Measurements from ENCODE around the gene VPS25.
"Not testable (repeated sequence)": the region's sequence is repeated elsewhere in the genome, so short reads cannot be mapped to it uniquely, and the experiment has no call there.

Gene VPS25

DNA sequence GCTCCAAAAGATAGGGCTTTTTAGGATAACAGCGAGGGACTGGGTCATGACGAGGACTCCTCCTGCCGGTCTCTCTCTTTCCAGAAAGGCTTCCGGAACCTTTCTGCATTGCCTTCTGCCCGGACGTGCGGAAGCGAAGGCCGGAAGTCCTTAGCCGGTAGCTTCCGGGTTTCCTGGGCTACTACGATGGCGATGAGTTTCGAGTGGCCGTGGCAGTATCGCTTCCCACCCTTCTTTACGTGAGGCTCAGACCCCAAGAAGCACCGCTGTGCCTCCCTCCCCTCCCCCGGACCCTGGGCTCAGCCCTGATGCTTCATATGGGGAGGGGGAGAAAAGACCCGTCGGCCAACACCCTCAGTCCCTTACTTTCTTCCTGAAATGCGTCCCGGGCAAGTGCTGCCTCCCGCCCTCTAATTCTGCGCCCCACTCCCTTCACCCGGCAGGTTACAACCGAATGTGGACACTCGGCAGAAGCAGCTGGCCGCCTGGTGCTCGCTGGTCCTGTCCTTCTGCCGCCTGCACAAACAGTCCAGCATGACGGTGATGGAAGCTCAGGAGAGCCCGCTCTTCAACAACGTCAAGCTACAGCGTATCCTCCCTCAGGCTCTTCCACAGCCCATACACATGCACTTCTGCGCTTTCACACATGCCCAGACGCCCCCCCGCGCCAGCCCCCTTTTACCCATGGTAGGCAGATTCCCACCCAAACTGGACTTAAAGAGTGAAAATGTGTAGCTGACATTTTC lies at the start of gene VPS25:
Gene VPS25, plus strand, starts transcription at position 160 of the 746 bp plus-strand sequence. Its CDS starts 27 bp downstream, at position 187.
- DNase-seq (ENCODE audit: low read depth): peak; percentile 84

DNA sequence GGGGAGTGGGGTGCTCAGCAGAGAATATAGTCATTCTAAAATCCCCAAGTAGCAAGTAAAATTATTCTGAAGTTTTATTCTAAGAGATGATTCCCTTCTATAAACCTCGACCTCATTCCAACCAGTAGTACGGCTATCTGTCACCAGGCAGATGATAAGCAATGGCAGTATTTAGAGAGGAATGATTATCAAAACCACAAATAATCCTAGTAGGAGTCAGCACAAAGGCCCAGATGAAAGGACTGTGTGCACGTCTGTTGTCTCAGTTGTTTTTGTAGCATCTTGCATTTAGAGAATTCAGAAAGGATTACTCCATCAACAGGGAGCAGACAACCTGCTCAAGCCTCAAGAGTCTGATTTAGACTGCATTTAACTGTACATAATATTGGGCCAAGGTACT lies 49.6 kb upstream of the VPS25 start:
- DNase-seq (ENCODE audit: low read depth): peak; percentile 58

DNA sequence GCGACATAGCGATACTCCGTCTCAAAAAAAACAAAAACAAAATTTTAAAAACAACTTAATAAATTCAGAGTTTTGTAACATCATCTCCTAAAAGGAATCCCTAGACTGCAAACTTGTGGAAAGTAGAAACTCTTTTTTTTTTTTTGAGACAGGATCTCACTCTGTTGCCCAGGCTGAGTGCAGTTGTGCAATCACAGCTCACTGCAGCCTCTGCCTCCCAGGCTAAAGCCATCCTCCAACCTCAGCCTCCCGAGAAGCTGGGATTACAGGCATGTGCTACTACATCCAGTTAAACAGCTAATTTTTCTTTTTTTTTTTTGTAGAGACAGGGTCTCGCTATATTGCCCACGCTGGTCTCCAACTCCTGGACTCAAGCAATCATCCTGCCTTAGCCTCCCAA lies 48.1 kb upstream of the VPS25 start:
- no peak for DNase-seq (ENCODE audit: low read depth)

DNA sequence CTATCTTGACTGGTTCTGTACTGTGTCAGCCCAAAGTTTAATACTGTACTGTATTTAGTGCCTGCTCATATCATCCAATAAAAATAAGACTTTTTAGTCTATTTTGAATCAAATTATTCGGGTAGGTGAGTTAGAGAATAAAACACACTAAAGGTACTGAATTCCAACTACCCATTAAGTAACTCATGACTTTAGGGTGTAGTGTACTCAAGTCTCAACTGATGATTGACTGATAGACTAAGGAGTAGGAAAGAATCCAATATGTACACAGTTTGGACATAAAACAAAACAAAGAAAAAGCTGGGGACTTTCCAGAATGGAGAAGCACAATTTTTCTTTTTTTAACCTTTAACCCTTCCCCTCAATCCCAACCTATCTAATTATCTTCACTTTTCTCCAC lies 32.5 kb upstream of the VPS25 start:
- no peak for DNase-seq (ENCODE audit: low read depth)

DNA sequence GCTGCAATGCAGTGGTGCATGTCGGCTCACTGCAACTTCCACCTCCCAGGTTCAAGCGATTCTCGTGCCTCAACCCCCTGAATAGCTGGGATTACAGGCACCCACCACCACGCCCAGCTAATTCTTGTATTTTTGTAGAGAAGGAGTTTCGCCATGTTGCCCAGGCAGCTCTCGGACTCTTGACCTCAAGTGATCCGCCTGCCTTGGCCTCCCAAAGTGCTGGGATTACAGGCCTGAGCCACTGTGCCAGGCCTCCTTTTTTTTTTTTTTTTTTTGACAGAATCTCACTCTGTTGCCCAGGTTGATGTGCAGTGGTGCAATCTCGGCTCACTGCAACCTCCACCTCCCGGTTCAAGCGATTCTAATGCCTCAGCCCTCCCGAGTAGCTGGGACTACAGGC lies 30.3 kb upstream of the VPS25 start:
- DNase-seq (ENCODE audit: low read depth): not testable (repeated sequence)

DNA sequence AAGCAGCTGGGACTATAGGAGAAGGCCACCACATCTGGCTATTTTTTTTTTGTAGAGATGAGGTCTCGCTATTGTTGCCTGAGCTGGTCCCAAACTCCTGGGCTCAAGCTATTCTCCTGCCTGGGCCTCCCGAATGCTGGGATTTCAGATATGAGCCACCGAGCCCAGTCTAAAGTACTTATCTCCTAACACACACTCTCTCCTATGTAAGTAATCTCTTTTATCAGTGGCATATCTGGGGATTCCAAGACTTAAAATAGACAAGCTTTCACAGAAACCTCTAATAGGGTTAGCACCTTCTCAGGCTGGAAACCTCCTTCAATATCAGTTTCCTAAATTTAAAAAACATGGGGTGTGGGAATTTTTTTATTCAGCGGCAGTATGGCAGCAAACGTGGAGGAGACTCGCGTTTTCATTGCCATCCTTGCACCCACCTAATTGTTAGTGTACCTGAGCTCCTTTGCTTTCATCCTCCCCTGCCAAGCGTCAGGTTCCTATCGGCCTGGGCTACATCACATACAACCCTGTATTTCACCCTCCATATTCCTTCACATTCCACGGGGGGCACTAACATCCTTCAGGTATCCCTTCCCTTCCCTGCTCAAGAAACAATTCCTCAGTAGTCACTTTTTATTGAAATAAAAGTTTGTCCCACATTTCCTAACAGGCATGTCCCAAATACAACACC lies 29.5 kb upstream of the VPS25 start:
- no peak for DNase-seq (ENCODE audit: low read depth)

DNA sequence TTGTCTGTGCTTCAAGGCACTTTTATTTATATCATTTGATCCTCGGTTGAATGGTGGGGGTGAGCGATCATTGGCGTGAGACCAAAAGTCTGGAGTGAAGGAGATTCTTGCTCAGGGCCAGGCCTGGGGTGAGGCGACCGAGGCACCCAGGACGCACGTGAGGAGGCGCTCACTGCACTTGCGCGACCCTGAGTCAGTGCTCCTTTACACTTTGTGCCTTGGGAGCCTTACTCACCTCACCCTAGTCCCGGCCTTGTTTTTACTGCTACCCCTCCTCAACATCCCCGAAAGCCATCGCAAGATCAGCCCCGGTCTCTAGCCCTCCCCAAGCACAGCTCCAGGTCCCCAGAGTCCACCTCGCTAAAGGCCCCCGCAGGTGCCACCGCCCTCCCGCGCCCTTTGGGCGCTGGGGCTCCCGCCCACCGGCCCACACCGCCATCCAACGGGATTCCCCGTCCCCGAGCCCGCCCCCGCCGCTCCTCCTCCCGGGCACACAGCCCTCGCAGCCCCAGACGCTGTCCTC lies 28.9 kb upstream of the VPS25 start:
- DNase-seq (ENCODE audit: low read depth): peak; percentile 34

DNA sequence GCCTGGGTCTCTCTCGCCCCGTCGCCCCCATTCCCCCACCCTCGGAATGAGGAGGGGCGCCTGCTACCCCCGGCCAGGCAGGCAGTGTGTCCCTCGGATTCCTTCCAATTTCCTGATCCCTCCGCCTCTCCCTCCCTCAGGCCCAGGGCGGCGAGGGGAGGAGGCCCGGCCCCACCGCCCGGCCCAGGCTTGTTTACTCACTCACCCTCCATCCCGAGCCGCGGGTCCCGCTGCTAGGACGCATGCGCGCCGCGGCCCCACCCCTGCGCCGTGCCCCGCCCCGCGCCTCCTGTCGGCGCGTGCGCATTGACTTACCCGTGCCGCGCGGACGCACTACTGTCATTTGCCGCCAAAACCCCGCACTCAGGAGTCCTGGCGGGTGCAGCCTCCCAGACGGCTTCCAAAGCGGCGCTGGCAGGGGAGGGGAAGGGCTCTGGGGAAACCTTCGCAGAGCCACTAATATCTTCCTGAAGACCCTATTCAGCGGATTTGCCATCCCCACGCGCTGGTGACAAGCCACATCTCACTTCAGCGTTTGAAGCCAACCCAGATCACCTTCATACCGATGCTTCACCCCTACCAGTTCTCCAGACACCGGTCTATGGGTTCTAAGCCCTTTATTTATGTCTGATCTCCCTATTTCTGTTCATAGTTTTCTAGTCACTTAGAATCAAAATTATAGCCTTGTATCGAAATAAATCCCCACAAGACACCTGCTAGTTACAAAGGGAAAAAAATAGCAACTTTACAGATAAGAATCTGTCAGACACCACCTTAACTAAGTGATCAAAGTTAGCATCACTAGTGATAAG lies 28.2 kb upstream of the VPS25 start, which contains the start of gene EZH1:
Gene EZH1, minus strand, starts transcription at position 235 of the 812 bp plus-strand sequence. CDS start 16,099 bp downstream, outside the sequence.
- peak; percentile 74 for DNase-seq (ENCODE audit: low read depth)

DNA sequence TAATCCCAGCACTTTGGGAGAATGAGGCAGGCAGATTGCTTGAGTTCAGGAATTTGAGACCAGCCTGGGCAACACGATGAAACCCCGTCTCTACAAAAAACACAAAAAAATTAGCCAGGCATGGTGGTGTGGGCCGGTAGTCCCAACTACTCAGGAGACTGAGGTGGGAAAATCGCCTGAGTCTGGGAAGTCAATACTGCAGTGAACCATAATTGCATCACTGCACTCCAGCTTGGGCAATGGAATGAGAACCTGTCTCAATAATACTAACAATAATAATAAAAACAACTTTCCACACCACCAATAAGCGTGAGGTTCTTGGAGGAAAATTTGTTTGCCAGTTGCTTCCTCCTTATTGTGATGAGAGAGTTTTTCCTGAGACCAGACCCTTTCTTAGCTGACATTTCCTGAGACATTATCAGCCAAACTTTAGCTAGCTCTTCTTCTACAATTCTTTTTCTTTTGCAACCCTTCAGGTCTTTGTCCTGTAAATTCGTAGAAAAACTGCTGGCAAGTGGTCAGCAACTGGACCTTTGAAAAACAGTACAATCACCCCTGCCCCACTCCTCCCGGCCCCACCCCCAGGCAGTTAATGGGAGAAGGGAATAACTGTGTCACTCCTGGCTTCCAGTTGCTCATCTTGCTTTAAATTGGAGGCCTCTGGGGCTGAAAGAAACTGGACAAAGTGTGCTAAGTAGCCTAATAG lies 24.9 kb upstream of the VPS25 start:
- no peak for DNase-seq (ENCODE audit: low read depth)

DNA sequence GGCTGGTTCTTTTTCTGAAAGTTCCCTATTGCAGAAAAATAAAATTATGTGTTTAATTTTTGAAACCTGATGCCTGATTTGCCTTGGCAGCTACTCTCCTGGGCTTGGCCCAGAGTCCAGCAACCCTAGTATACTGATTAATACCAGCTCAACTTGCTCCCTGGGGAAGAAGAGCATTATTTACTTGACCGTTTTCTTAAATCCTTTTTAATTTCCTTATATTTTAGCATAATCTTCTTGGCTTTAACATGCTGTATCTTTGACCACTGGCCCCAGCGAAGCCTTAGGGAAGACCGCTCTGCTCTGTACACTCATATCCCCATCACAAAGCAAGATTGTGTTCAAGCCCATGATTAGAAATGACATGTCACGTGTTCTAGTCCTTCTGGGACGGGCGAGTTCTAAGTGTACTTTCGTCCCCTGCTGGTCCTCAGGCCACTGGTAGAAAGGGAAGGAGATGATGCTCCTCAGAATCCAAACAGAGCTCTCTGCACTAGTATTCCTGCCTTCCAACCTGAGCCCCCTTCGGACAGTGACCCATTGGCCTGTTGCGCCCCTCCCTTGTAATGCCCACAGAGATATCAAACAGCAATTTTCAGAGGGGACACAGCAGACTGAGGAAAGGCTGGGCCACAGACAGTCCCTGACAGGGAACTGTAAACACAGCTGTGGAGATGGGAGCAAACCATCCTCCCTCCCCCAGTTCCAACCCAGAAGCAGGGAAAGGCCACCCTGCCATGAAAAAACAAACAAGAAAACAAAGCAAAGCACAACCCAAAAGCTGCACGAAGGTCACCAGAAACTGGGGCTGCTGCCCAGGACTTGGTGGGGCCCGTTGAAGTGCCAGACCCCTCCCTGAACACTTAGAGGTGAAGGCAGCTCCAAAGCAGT lies 24.1 kb upstream of the VPS25 start:
- no peak for DNase-seq (ENCODE audit: low read depth)

DNA sequence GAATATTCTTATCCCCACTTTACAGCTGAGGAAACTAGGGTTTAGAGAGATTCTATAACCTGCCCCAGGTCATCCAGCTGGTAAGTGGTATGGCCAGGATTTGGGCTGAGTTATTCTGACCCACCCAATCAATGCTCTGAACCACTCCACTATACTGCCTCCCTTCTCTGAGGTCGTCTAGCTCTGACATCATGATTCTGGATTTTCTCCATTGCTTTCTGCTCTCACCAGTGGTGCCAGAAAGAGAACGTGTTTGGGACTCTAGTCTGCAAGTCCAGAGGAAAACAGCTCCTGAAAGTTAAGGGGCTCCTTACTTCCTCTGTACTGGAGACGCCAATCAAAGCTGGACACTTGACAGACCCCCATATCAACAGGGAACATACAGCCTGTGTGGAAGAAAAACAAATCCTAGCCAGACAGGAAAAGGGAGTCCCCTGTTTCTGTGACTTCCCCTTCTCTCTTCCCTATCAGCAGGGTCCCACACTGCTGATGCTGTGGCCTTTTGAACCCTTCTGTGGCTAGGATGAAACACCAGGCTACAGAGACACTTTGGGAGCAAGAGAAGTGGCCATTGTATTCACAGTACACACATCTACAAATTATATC lies 22.4 kb upstream of the VPS25 start:
- DNase-seq (ENCODE audit: low read depth): no peak

DNA sequence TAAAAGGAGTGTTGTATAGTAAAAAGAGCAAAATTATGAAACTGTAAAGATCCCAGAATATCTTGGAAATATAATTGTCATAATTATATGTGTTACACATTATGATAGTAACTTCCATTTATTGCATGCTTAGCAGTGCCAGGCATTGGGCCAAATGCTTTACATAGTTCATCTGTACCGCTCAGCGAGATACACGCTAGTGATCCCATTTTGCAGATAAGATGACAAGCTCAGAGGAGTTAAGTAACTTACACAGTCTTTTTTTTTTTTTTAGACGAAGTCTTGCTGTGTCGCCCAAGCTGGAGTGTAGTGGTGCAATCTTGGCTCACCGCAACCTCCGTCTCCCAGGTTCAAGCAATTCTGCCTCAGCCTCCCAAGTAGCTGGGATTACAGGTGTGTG lies 21.6 kb upstream of the VPS25 start:
- DNase-seq (ENCODE audit: low read depth): peak; percentile 78

DNA sequence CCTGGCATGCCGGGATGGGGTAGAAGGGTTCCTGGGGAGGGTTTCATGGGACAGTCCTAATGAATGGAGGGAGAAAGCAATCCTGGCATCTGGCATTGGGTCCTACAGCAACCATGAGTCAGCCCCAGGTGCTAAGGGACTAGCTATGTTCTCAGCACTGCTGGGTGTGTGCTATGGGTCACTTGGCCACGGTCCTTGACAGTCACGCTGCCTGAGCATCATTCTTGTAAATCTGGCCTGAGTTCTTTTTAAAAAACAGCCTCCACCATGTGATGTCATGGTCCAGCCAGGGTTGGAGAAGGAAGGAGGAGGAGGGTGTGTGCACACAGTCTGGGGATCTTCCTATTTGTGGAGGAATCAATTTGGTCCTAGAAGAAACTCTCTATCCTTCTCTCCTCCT lies 18.5 kb upstream of the VPS25 start:
- DNase-seq (ENCODE audit: low read depth): no peak

DNA sequence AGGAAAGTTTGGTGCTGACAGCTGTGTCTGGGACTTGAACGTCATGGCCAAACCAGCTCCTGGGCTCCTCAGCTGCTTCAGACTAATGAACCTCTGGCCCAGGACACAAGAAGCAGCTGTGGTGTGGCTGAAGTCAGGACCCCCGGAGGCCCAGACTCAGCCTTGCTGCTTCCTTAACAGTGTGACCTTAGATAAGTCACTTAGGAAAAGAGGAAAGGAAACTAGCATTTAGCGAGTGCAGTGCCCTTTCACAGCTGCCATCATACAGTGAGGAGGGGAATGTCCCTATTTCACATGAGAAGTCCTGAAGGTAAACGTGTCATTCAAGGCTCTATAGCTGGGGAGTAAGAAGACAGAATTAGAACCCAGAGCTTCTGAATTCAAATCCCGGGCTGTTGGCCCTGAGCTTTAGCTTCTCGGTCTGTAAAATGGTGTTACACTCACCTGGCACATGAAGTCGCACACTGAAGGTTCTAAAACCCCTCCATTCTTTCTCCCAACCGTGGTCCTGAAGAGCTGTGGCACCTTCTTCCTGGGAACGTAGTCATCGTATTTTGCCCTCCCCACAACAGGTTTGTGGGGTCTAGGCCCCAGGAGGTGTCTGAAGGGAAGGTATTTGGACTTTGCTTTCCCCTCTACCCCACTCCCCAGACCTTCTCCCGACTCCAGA lies 13.1 kb upstream of the VPS25 start:
- no peak for DNase-seq (ENCODE audit: low read depth)

DNA sequence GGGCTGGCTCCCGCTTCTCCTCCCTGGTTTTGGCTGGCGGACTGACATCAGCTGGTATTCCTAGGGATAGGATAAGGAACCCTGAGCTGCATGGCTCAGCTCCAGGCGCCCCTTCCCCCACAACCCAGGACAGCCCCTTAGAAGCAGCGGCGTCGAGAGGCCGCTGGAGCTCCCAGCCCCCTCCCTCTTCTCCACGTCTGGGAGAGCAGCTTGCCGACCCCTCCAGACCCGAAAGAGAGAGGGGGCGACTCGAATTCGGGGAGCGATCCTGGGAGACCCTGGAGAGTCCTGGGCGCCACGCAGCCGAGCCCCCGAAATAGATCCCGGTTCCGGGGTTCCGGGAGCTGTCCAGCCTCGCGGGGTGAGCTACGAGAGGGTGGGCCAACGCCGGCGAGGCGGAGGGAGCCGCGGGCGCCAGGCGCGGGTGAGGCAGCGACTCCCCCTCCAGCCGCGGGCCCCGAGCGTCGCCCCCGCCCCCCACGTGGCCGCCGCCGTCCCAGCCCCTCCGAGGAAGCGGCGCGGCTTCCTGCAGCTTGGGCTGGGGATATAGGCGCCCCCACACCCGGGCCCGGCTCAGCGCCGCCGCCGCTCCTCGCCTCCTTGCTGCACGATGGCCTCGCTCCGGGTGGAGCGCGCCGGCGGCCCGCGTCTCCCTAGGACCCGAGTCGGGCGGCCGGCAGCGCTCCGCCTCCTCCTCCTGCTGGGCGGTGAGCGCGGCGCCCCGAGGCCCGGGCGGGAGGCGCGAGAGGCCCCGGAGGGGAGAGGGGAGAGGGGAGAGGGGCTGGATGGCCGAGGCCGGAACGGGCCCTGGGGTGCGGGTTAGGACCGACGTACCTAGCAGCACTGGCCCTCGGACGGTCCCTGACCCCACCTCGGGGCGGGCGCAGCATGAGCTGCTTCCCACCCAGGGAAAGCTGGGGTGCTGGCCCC lies 12.3 kb upstream of the VPS25 start, which contains the start of gene RAMP2:
Gene RAMP2, plus strand, starts transcription at position 576 of the 930 bp plus-strand sequence. Its CDS starts 35 bp downstream, at position 611.
- no peak for DNase-seq (ENCODE audit: low read depth)

DNA sequence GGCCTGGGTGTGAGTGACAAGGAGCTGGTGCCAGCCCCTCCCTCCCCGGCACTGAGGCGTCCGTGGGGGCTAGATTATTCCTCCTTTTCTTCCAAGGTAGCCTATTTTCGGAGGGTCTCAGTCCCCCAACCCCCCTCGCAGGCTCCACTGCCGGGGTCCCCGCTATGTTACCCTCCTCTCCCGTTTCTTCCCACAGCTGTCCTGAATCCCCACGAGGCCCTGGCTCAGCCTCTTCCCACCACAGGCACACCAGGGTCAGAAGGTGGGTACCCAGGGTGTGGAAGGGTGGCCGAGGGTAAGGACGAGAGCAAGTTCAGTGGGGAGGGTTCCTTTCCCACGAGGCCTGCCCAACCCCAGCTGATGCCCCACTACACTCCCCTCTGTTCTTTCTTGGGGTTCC lies 11.6 kb upstream of the VPS25 start:
- no peak for DNase-seq (ENCODE audit: low read depth)

DNA sequence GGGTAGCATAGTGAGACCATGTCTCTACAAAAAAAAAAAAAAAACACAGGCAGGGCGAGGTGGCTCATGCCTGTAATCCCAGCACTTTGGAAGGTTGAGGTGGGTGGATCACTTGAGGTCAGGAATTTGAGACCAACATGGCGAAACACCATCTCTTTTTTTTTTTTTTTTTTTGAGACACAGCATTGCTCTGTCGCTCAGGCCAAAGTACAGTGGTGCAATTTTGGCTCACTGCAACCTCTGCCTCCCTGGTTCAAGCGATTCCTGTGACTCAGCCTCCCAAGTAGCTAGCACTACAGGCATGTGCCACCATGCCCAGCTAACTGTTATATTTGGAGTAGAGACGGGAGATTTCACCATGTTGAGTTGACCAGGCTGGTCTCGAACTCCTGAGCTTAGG lies 7.1 kb upstream of the VPS25 start:
- DNase-seq (ENCODE audit: low read depth): no peak

DNA sequence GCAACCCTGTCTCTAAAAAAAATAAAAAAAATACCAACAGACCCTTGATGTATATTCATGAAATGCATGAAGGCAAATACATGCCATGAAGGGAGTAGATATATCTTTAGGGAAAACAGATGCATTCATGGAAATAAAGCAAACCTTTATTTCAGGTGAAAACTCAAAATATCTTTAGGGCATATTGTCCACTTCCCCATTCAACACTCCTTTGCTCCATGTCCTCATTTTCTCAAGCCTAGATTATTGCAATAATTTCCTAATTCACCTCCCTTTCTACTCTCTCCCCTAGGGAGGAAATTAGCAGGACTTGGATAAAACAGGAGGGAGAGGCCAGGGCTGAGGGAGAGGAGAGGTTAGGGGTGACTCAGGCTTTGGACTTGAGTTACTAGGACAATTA lies 5.7 kb upstream of the VPS25 start:
- DNase-seq (ENCODE audit: low read depth): no peak

Measured in amniotic epithelial cell (primary cell).